Kidney epithelial cell (primary cell): ENCODE measurements around the gene CCR9. TPM values are rescaled to one million over a fixed set of nuclear protein-coding genes. Genes with fewer than 3 reads are reported as not detected.

Experiments
- DNase-seq: peaks from one replicate; pipeline ENCODE4 v3.0.0-alpha.2; 2010; ENCODE audit warnings: low read depth
- H3K27me3 ChIP-seq: 2 replicates; pipeline ENCODE4 v1.6.0; 2011; ENCODE audit warnings: low read length; ENCODE audit not compliant: control insufficient read depth, insufficient read depth
- H3K36me3 ChIP-seq: 2 replicates; pipeline ENCODE4 v1.5.1; 2011; ENCODE audit warnings: low read length; ENCODE audit not compliant: control insufficient read depth, insufficient read depth
- H3K4me3 ChIP-seq: 2 replicates; pipeline ENCODE4 v1.5.1; 2011; ENCODE audit warnings: low read depth, mild to moderate bottlenecking, control low read depth, low read length
- CTCF ChIP-seq: IDR thresholded peaks from 2 replicates; pipeline ENCODE4 v1.5.1; 2011; ENCODE audit warnings: mild to moderate bottlenecking, moderate library complexity, low read length, control low read depth, inconsistent platforms; ENCODE audit not compliant: insufficient read depth, poor library complexity, severe bottlenecking
- total RNA-seq: library from RNA; depleted of rRNA; stranded (reverse); fragments of >200 nt; gene quantifications from 2 replicates; pipeline ENCODE4 v1.2.3, GENCODE V29; 2015

The CCR9 gene
- total RNA-seq, 1 donor from 2014 or later: not detected

- H3K36me3 ChIP-seq: no peaks in the 10 kb centered on the region
- no peak for TF ChIP-seq CTCF
- H3K27me3 ChIP-seq: peaks cover 2% of the 10 kb centered on the region
- DNase-seq: no peak
- no peak overlapping the region for H3K4me3 ChIP-seq
Observed at GRCh38 chr3:45869638-45870037, 16.7 kb upstream of the CCR9 start.

GRCh38 chr3:45870099-45870498 is 16.2 kb upstream of the CCR9 start:
- no peak for DNase-seq
- TF ChIP-seq CTCF: no peak
- Histone ChIP-seq H3K36me3 (no peaks in the 10 kb centered on the region), H3K27me3 (no peaks in the 10 kb centered on the region), H3K4me3 (no peak overlapping the region)

- no peak for TF ChIP-seq CTCF
- H3K27me3 ChIP-seq: no peaks in the 10 kb centered on the region
- H3K4me3 ChIP-seq: no peak overlapping the region
- no peak for DNase-seq
- no peaks in the 10 kb centered on the region for H3K36me3 ChIP-seq
Observed at GRCh38 chr3:45871780-45872179, 14.6 kb upstream of the CCR9 start.

- TF ChIP-seq CTCF: no peak
- Histone ChIP-seq H3K27me3 (no peaks in the 10 kb centered on the region), H3K4me3 (no peak overlapping the region), H3K36me3 (no peaks in the 10 kb centered on the region)
- DNase-seq: no peak
Observed at GRCh38 chr3:45872569-45872968, 13.8 kb upstream of the CCR9 start.

- no peak for TF ChIP-seq CTCF
- H3K4me3 ChIP-seq: no peak overlapping the region
- no peaks in the 10 kb centered on the region for H3K27me3 ChIP-seq
- no peak for DNase-seq
- no peaks in the 10 kb centered on the region for H3K36me3 ChIP-seq
Observed at GRCh38 chr3:45873036-45873435, 13.3 kb upstream of the CCR9 start.

- TF ChIP-seq CTCF: no peak
- Histone ChIP-seq H3K27me3 (no peaks in the 10 kb centered on the region), H3K4me3 (no peak overlapping the region), H3K36me3 (no peaks in the 10 kb centered on the region)
- no peak for DNase-seq
Observed at GRCh38 chr3:45873638-45874037, 12.7 kb upstream of the CCR9 start.
